HCT116 (cell line): ENCODE measurements around the gene ADGRF4. TPM values are rescaled to one million over a fixed set of nuclear protein-coding genes. Genes with fewer than 3 reads are reported as not detected.

Source experiments
- ATAC-seq: fragments of 200-7000 bp; cut with Tn5 transposase; 2 replicates; pipeline ENCODE4 v1.9.1; 2020; ENCODE audit warnings: mild to moderate bottlenecking, moderate library complexity
- BruUV-seq: library from RNA; stranded (reverse); fragments of 400-500 nt; replicated peaks from 2 replicates; lab custom pipeline; 2021; lab: Mats Ljungman, UMichigan
- CTCF ChIA-PET: fragments of 300-600 bp; sonication (Branson Sonifier 250); formaldehyde crosslinking; loops from one replicate; lab custom pipeline; 2021; ENCODE audit warnings: antibody characterized with exemption; lab: Charles Lee
- POLR2A ChIA-PET: fragments of 300-600, 350-600 bp; sonication (Branson Sonifier 250); formaldehyde crosslinking; loops from one replicate; lab custom pipeline; 2021; ENCODE audit warnings: antibody characterized with exemption; lab: Charles Lee
- RAD21 ChIA-PET, 2 experiments: fragments of 300-600 bp; sonication (Branson Sonifier 250); formaldehyde crosslinking; loops; one replicate each; lab custom pipeline; 2023; ENCODE audit warnings: low total read pairs in 2 of 2; ENCODE audit not compliant: uncharacterized antibody in 2 of 2, unreplicated experiment in 2 of 2, low non-redundant PET in 1 of 2; lab: Charles Lee
- DNase-seq: peaks from one replicate; pipeline ENCODE4 v3.0.0-alpha.2; 2010; ENCODE audit warnings: low read depth, low spot score
- H2AFZ ChIP-seq: fragments of 200-600 bp; shearing (Covaris generic), sonication (generic); 2 replicates; pipeline ENCODE4 v1.6.1; 2017; ENCODE audit warnings: low read depth, mixed run types, mixed read lengths, antibody characterized with exemption, low read length; ENCODE audit not compliant: poor library complexity, severe bottlenecking
- H3K27ac ChIP-seq: 2 replicates; pipeline ENCODE4 v1.5.1; 2012; ENCODE audit warnings: low read depth, low read length
- H3K27me3 ChIP-seq: fragments of 200-600 bp; sonication (generic); 2 replicates; pipeline ENCODE4 v1.6.1; 2016; ENCODE audit warnings: mixed run types, low read length, mixed read lengths; ENCODE audit not compliant: insufficient read depth
- H3K36me3 ChIP-seq, 2 experiments: fragments of 200-500 bp in 1 of 2; fragments of 200-600 bp in 1 of 2; sonication (Bioruptor generic) in 1 of 2; sonication (generic) in 1 of 2; 2 replicates each; pipeline versions ENCODE4 v1.5.1 to v1.6.1; 2014 to 2016; ENCODE audit warnings: low read length in 2 of 2, inconsistent platforms in 1 of 2, mixed read lengths in 1 of 2, mixed run types in 1 of 2; ENCODE audit not compliant: insufficient read depth in 2 of 2, control insufficient read depth in 1 of 2
- H3K4me1 ChIP-seq, 2 experiments: fragments of 200-600 bp in 1 of 2; sonication (generic) in 1 of 2; 2 replicates each; pipeline versions ENCODE4 v1.5.1 to v1.6.1; 2012 to 2017; ENCODE audit warnings: low read length in 2 of 2, inconsistent platforms in 1 of 2, mild to moderate bottlenecking in 1 of 2, mixed read lengths in 1 of 2, mixed run types in 1 of 2, moderate library complexity in 1 of 2; ENCODE audit not compliant: insufficient read depth in 2 of 2, control insufficient read depth in 1 of 2
- H3K4me2 ChIP-seq: fragments of 200-600 bp; sonication (generic); 2 replicates; pipeline ENCODE4 v1.6.1; 2017; ENCODE audit warnings: mixed run types, low read length, mixed read lengths
- H3K4me3 ChIP-seq, 2 experiments: fragments of 200-600 bp in 1 of 2; sonication (generic) in 1 of 2; replicated peaks in 1 of 2; 2 replicates each; pipeline ENCODE4 v1.5.1; 2011 to 2016; ENCODE audit warnings: low read length in 2 of 2, control low read depth in 1 of 2, low read depth in 1 of 2, mild to moderate bottlenecking in 1 of 2, mixed read lengths in 1 of 2, mixed run types in 1 of 2
- H3K79me2 ChIP-seq: fragments of 200-600 bp; sonication (generic); 2 replicates; pipeline ENCODE4 v1.6.1; 2017; ENCODE audit warnings: mild to moderate bottlenecking, mixed run types, low read length, moderate library complexity, mixed read lengths; ENCODE audit not compliant: insufficient read depth
- H3K9ac ChIP-seq: fragments of 200-600 bp; sonication (generic); 2 replicates; pipeline ENCODE4 v1.6.1; 2016; ENCODE audit warnings: low read length, mixed read lengths
- H3K9me2 ChIP-seq: fragments of 200-600 bp; sonication (generic), shearing (Covaris generic); 2 replicates; pipeline ENCODE4 v1.6.1; 2017; ENCODE audit warnings: mixed run types, mild to moderate bottlenecking, moderate library complexity; ENCODE audit not compliant: insufficient read depth
- H3K9me3 ChIP-seq, 2 experiments: fragments of 200-500 bp in 1 of 2; fragments of 200-600 bp in 1 of 2; sonication (Bioruptor generic) in 1 of 2; sonication (generic) in 1 of 2; 2 replicates each; pipeline ENCODE4 v1.6.1; 2014 to 2017; ENCODE audit warnings: low read length in 2 of 2, mixed read lengths in 2 of 2, inconsistent platforms in 1 of 2, low read depth in 1 of 2, mild to moderate bottlenecking in 1 of 2, mixed run types in 1 of 2, moderate library complexity in 1 of 2; ENCODE audit not compliant: control insufficient read depth in 1 of 2, insufficient read depth in 1 of 2
- H4K20me1 ChIP-seq: fragments of 200-600 bp; sonication (generic), shearing (Covaris generic); 2 replicates; pipeline ENCODE4 v1.6.1; 2017; ENCODE audit warnings: mixed run types, mild to moderate bottlenecking, moderate library complexity; ENCODE audit not compliant: insufficient read depth
- CBX3 ChIP-seq: IDR thresholded peaks from 2 replicates; pipeline ENCODE4 v1.6.1; 2012; ENCODE audit warnings: low read depth
- EGR1 ChIP-seq: IDR thresholded peaks from 2 replicates; pipeline ENCODE4 v1.6.1; 2012; ENCODE audit warnings: low read depth
- EZH2 ChIP-seq: fragments of 200-600 bp; sonication (generic); IDR thresholded peaks from 2 replicates; pipeline ENCODE4 v1.6.1; 2017; ENCODE audit warnings: antibody characterized with exemption, mixed run types
- EZH2phosphoT487 ChIP-seq: fragments of 200-600 bp; IDR thresholded peaks from 2 replicates; pipeline ENCODE4 v1.6.1; 2018; ENCODE audit warnings: antibody characterized with exemption, borderline replicate concordance
- FOSL1 ChIP-seq: IDR thresholded peaks from 2 replicates; pipeline ENCODE4 v1.6.1; 2012; ENCODE audit warnings: low read depth
- JUND ChIP-seq: IDR thresholded peaks from 2 replicates; pipeline ENCODE4 v1.6.1; 2012
- POLR2A ChIP-seq: IDR thresholded peaks from 2 replicates; pipeline ENCODE4 v1.7.0; 2011; ENCODE audit warnings: borderline replicate concordance; ENCODE audit not compliant: insufficient read depth, insufficient read length; ENCODE audit errors: extremely low read depth
- RAD21 ChIP-seq: IDR thresholded peaks from 2 replicates; pipeline ENCODE4 v1.6.1; 2012; ENCODE audit warnings: low read depth, mild to moderate bottlenecking
- SRF ChIP-seq: IDR thresholded peaks from 2 replicates; pipeline ENCODE4 v1.6.1; 2012; ENCODE audit warnings: low read depth
- TCF7L2 ChIP-seq: IDR thresholded peaks from 2 replicates; pipeline ENCODE4 v1.7.0; 2011; ENCODE audit warnings: borderline replicate concordance, inconsistent platforms; ENCODE audit not compliant: insufficient read depth, insufficient read length; ENCODE audit errors: extremely low read depth
- ZFX ChIP-seq: fragments of 450-650 bp; IDR thresholded peaks from 2 replicates; pipeline ENCODE4 v1.6.1; 2017
- ZNF274 ChIP-seq: fragments of 200-500 bp; sonication (Bioruptor generic); IDR thresholded peaks from 2 replicates; pipeline ENCODE4 v1.6.1; 2014; ENCODE audit warnings: mild to moderate bottlenecking, low read depth, low read length, inconsistent platforms
- intact Hi-C: fragments of 100-400 bp; cut with micrococcal nuclease; formaldehyde crosslinking; loops from 2 replicates; pipeline ENCODE4 v1.10.0; 2022
- total RNA-seq: library from RNA; stranded (reverse); gene quantifications from one replicate; pipeline ENCODE4 v1.2.1, GENCODE V29; 2021; ENCODE audit not compliant: unreplicated experiment
- TF ChIP-seq, protein P1 (sequence below): IDR thresholded peaks from 2 replicates; pipeline ENCODE4 v1.6.1; 2012
- TF ChIP-seq, protein P2 (sequence below): IDR thresholded peaks from 2 replicates; pipeline ENCODE4 v1.6.1; 2012
- TF ChIP-seq, protein P3 (sequence below), 3 experiments: fragments of 200-600 bp in 1 of 3; sonication (generic) in 1 of 3; IDR thresholded peaks in 2 of 3; conservative IDR thresholded peaks in 1 of 3; 2 replicates each; pipeline ENCODE4 v1.5.1; 2012 to 2017; ENCODE audit warnings: low read depth in 2 of 3, low read length in 2 of 3, antibody characterized with exemption in 1 of 3, borderline replicate concordance in 1 of 3, control low read depth in 1 of 3, mild to moderate bottlenecking in 1 of 3, mixed read lengths in 1 of 3, mixed run types in 1 of 3, moderate library complexity in 1 of 3; ENCODE audit not compliant: insufficient read depth in 1 of 3

Gene ADGRF4
- total RNA-seq, 1 experiment from 2014 or later = not detected

- H3K79me2 ChIP-seq = no peaks in the 10 kb centered on the region
- BruUV-seq = no TSS peak
- no peak overlapping the region for H2AFZ ChIP-seq
- H3K9ac ChIP-seq = no peak overlapping the region
- no peak for DNase-seq
- intact Hi-C loops = no loop called here
- RAD21 ChIA-PET = no interaction called here
- no peaks in the 10 kb centered on the region for H3K9me3 ChIP-seq
- no peaks in the 10 kb centered on the region for H3K27me3 ChIP-seq
- H3K27ac ChIP-seq = no peak overlapping the region
- no peaks in the 10 kb centered on the region; the same call in 1 of the 2 replicates for H3K9me2 ChIP-seq
- no peaks in the 10 kb centered on the region for H3K36me3 ChIP-seq
- no peak for ATAC-seq
- POLR2A ChIA-PET = no interaction called here
- no peak overlapping the region for H3K4me3 ChIP-seq
- peaks cover 3 to 6% of the 10 kb centered on the region in 2 experiments; a peak in 3 of 4 replicates for H3K4me1 ChIP-seq
- TF ChIP-seq, protein P1, sequence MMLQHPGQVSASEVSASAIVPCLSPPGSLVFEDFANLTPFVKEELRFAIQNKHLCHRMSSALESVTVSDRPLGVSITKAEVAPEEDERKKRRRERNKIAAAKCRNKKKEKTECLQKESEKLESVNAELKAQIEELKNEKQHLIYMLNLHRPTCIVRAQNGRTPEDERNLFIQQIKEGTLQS = no peak
- no peak for TF ChIP-seq EZH2
- TF ChIP-seq POLR2A = no peak
- TF ChIP-seq ZFX = no peak
- no peak for TF ChIP-seq JUND
- no peak for TF ChIP-seq RAD21
- TF ChIP-seq ZNF274 = no peak
- TF ChIP-seq, protein P2, sequence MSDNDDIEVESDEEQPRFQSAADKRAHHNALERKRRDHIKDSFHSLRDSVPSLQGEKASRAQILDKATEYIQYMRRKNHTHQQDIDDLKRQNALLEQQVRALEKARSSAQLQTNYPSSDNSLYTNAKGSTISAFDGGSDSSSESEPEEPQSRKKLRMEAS = no peak
- TF ChIP-seq CBX3 = no peak
- TF ChIP-seq, protein P3, sequence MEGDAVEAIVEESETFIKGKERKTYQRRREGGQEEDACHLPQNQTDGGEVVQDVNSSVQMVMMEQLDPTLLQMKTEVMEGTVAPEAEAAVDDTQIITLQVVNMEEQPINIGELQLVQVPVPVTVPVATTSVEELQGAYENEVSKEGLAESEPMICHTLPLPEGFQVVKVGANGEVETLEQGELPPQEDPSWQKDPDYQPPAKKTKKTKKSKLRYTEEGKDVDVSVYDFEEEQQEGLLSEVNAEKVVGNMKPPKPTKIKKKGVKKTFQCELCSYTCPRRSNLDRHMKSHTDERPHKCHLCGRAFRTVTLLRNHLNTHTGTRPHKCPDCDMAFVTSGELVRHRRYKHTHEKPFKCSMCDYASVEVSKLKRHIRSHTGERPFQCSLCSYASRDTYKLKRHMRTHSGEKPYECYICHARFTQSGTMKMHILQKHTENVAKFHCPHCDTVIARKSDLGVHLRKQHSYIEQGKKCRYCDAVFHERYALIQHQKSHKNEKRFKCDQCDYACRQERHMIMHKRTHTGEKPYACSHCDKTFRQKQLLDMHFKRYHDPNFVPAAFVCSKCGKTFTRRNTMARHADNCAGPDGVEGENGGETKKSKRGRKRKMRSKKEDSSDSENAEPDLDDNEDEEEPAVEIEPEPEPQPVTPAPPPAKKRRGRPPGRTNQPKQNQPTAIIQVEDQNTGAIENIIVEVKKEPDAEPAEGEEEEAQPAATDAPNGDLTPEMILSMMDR (IDR thresholded peaks at IDR 0.05 in 2 of 3, conservative IDR thresholded peaks at IDR 0.05 in 1 of 3; ENCODE audit: borderline replicate concordance in 1 of 3, insufficient read depth in 1 of 3, low read depth in 2 of 3, low read length in 2 of 3) = no peak
- no peak for TF ChIP-seq FOSL1
- no peak for TF ChIP-seq EZH2phosphoT487
- no peak for TF ChIP-seq EGR1
- TF ChIP-seq SRF = no peak
- TF ChIP-seq TCF7L2 = no peak
- CTCF ChIA-PET = no interaction called here
- no peaks in the 10 kb centered on the region for H4K20me1 ChIP-seq
- H3K4me2 ChIP-seq = no peak overlapping the region
Observed at GRCh38 chr6:47661960-47662359, 36.4 kb upstream of the ADGRF4 start.
